Activated CD8-positive, alpha-beta memory T cell treated with anti-CD3 and anti-CD28 coated beads for 36 hours (primary cell): ENCODE data around the gene COX10. TPM values are rescaled to one million over a fixed set of nuclear protein-coding genes. Genes with fewer than 3 reads are reported as not detected.

Experiments
- CTCF ChIA-PET: fragments of 350-600 bp; sonication (Branson Sonifier 250); formaldehyde crosslinking; loops from one replicate; lab custom pipeline; 2021; ENCODE audit warnings: antibody characterized with exemption; lab: Charles Lee
- POLR2A ChIA-PET: fragments of 350-600 bp; sonication (Branson Sonifier 250); formaldehyde crosslinking; loops from one replicate; lab custom pipeline; 2021; ENCODE audit warnings: antibody characterized with exemption; lab: Charles Lee
- total RNA-seq, 2 experiments: library from RNA; stranded (reverse); gene quantifications; one replicate each; pipeline ENCODE4 v1.2.3, GENCODE V29; 2021

COX10 gene
- total RNA-seq, 2 experiments from 2014 or later: 27.6 to 31.3 TPM

GRCh38 chr17:14112407-14112806 is 43.1 kb downstream of the COX10 start:
- CTCF ChIA-PET: no interaction called here

GRCh38 chr17:14113137-14113536 is 43.8 kb downstream of the COX10 start:
- ChIA-PET CTCF (no interaction called here), POLR2A (no interaction called here)

More at GRCh38 chr17:14112407-14112806, 43.1 kb downstream of the COX10 start:
- POLR2A ChIA-PET: no interaction called here

- ChIA-PET POLR2A (no interaction called here), CTCF (no interaction called here)
These were observed 47.1 kb downstream of the COX10 start for GRCh38 chr17:14116263-14117024.

DNA sequence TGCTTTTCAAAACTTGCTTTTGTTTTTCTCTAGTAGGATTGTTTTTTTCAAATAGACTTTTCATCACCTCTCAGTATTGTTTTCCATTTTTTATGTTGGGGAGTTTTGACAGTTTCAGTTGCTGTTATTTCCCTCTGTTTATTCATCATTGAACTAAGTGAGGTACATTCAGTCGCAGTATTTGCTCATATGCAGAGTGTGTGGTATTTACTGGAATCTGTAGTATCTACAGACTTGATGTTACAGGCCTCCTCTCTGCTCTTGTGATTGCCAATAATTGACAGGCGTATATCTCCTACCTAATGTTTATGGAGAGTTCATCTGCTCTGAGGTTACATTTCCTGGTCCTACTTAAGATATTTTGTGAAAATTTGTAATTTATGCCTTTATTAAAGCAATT is 49.6 kb downstream of the COX10 start:
- CTCF ChIA-PET: interaction anchor here (0.7 kb wide), 1 partner anchor 26 kb away, joined by 3 read pairs; no protein-coding TSS in a partner anchor
- POLR2A ChIA-PET: interaction anchor here (0.6 to 1.0 kb wide), 2 partner anchors 77 to 183 kb away, joined by 3 read pairs; no protein-coding TSS in a partner anchor

DNA sequence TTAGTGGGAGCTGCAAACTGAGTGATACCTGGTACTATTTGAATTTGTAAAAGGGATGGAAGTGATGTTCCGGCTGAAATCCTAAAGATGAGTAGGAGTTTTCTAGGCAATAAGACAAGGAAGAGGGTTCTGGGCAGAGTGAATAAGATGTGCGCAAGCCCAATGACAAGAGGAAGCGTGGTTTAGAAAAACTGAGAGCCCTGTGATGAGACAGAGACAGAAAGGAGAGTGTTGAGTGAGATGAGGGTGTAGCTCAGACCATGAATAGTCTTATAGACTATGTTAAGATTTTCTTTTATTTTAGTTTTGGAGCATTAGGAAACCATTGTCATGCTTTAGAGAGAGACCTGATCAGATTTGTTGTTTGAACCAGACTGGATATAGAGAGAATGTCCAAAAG is 50.2 kb downstream of the COX10 start:
- CTCF ChIA-PET: no interaction called here
- POLR2A ChIA-PET: no interaction called here

DNA sequence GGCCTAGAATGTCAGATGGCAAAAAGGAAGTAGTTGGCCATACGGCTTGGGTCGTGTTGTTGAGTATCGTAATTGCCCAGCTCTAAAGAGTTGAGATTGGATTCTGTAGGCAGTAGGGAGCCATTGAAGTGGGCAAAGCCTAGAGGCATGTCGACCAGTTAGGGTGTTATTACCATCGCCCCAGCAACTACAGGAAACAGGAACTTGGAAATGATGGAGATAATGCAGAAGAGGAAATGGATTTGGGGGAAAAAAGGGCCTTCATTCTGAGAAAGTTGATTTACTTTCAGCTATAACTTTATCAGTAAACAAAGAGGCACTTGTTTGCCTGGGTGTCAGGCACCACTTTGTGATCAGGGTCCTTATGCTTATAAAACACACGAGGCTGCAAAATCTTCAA is 52.6 kb downstream of the COX10 start:
- ChIA-PET POLR2A (no interaction called here), CTCF (no interaction called here)

DNA sequence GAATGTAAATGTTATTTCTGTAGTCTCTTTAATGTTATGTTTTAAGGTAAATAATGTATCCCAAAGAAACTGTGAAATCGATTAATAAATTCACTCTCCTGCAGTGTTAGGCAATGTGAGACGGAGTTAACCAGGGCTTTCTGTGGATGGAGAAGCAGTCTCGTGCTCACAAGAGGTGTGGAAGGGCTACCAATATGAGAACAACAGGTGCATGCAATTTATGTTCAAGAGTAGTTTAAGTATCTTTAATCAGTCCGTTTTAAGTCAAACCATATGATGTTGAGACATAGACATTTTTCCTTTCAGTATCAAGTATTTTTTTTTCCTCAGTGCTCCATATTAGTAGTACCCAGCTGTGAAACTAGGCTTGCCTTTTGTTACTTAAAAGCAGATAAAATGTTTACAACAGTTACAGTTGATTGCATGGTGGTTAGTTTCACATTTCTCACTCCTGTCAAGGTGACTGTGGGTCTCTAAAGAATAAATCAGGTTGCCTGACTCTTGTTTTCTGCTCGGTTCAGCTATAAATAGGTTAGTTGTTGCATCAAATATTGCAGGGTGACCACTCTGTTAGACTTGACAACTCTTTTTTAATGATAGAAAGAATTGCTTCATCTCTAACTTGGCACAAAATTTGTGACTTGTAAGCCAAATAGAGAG is 54.4 kb downstream of the COX10 start:
- POLR2A ChIA-PET: no interaction called here
- CTCF ChIA-PET: no interaction called here

DNA sequence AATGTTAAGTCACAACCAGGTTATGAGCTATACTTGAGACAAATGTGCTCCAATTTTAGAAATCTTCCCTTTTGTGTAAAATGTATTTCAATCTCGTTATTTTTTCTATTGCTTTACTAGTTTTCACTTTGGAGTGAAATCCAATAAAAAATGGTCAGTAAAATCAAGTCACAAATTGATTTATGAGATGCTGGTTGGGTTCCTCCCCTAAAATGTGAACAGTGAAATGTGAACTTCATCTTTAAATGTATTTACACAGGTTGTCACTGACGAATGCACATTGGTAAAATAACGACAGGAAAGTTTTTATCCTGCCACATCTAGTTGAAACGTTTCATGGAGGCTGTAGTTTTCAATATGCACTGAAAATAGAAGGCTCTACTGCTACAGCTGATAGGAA is 55.5 kb downstream of the COX10 start:
- ChIA-PET POLR2A (no interaction called here), CTCF (no interaction called here)

GRCh38 chr17:14125518-14126137 is 56.3 kb downstream of the COX10 start:
- ChIA-PET POLR2A (no interaction called here), CTCF (no interaction called here)

- POLR2A ChIA-PET: no interaction called here
- CTCF ChIA-PET: no interaction called here
These were observed 63.8 kb downstream of the COX10 start for GRCh38 chr17:14133104-14133503.

GRCh38 chr17:14134456-14134855 is 65.2 kb downstream of the COX10 start:
- POLR2A ChIA-PET: no interaction called here
- CTCF ChIA-PET: no interaction called here

DNA sequence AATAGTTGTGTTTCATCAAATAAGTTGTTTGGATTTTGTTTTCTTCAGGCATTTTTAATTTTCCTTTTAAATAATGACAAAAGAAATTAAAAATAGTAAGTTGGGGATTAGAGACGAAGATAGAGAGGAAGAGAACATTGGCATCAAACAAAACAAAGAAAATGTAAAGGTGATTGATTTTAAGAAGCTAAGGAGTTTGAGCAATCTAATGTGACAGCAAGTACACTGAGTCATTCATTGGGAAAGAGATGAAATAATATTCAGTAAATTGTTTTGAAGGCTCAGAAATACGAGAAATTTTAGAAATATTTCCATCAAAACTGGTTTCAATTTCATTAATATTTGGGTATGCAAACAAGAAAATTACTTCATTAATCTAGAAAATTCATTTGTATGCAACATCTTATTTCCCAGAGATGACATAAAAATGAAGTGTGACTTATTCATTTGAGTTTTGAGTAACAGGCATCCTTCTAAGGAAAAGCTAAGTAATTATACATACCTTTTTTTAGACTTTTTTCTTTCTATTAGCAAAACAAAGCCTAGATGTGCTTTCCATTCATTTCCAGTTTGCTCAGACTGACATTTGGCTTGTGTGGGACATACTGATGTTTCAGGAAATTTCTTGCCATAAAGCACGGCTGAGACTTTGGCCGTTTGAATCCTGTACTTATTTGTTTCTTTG is 66.7 kb downstream of the COX10 start:
- CTCF ChIA-PET: interaction anchor here (0.6 kb wide), 1 partner anchor 88 kb away, joined by 3 read pairs; no protein-coding TSS in a partner anchor

GRCh38 chr17:14138649-14139048 is 69.3 kb downstream of the COX10 start:
- ChIA-PET CTCF (no interaction called here), POLR2A (interaction anchor here (1.2 kb wide), 1 partner anchor 12 kb away, joined by 3 read pairs; no protein-coding TSS in a partner anchor)

More for the DNA sequence above, 66.7 kb downstream of the COX10 start:
- POLR2A ChIA-PET: no interaction called here

- CTCF ChIA-PET: no interaction called here
- POLR2A ChIA-PET: no interaction called here
These were observed 74.4 kb downstream of the COX10 start for GRCh38 chr17:14143688-14144087.

GRCh38 chr17:14144508-14144907 is 75.2 kb downstream of the COX10 start:
- CTCF ChIA-PET: no interaction called here
- POLR2A ChIA-PET: no interaction called here

- ChIA-PET POLR2A (no interaction called here), CTCF (no interaction called here)
These were observed 80.4 kb downstream of the COX10 start for GRCh38 chr17:14149751-14150150.

GRCh38 chr17:14150619-14151018 is 81.3 kb downstream of the COX10 start:
- CTCF ChIA-PET: no interaction called here
- POLR2A ChIA-PET: no interaction called here

- POLR2A ChIA-PET: no interaction called here
- CTCF ChIA-PET: no interaction called here
These were observed 83.4 kb downstream of the COX10 start for GRCh38 chr17:14152721-14153120.

DNA sequence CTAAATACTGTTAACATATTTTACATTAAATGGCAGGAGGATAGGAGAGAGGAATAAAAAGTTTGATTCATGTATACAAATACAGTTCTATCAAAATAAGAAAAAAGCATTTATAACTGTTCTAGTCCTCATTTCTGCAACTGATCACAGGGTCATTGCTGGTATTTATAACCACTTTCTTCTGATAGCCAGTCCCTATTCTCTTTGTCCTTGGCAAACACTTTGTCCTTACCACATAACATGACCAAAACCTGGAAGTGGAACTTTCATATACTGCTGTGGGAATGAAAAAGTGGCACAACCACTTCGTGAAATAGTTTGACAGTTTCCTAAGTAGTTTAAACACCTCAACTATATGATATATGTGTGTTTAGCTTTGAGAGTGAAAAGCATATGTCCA is 84.1 kb downstream of the COX10 start:
- POLR2A ChIA-PET: no interaction called here
- CTCF ChIA-PET: no interaction called here

DNA sequence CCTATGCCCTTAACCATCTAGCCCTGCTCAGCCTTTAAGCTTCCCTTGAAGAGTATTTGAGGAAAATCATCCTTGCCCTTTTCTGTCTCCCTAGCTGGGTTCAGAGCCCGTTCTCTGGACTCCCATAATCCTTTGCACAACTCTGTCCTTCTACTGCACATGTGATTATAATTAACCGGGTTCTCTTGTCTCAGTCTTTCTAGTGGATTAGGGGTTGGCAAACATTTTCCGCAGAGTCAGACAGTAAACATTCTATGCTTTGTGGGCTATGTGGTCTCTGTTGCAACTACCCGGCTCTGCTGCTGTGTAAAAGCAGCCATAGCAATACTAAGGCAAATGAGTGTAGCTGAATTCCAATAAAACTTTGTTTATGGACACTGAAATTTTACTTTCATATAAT is 87.4 kb downstream of the COX10 start:
- ChIA-PET POLR2A (no interaction called here), CTCF (no interaction called here)
